Mesenteric fat pad (tissue), 1 donor: ENCODE measurements around the gene COX6B1. TPM values are rescaled to one million over a fixed set of nuclear protein-coding genes. Genes with fewer than 3 reads are reported as not detected.
A peak's percentile ranks its signal among the peaks of the same experiment; 100 is the strongest.
"Not testable (repeated sequence)": the region's sequence is repeated elsewhere in the genome, so short reads cannot be mapped to it uniquely, and the experiment has no call there.

Experiments used
- DNase-seq: peaks from one replicate; pipeline ENCODE4 v3.0.0-alpha.2; 2020; ENCODE audit warnings: low spot score
- total RNA-seq: library from RNA; stranded (reverse); fragmentation: NEBNext Ultra II Directional; extraction: Animal tissue kit (Norgen Biotek cat#: 25700); gene quantifications from one replicate; pipeline ENCODE4 v1.2.1, GENCODE V29; 2021
- donor health status: DM: yes; HTN: yes; CAD: no.

The COX6B1 gene
- total RNA-seq, 1 donor from 2014 or later, result 362 TPM

- no peak for DNase-seq
Measured at GRCh38 chr19:35665157-35665556, 17.0 kb downstream of the COX6B1 start.

- no peak for DNase-seq
Measured at GRCh38 chr19:35665604-35666003, 17.5 kb downstream of the COX6B1 start.

DNA sequence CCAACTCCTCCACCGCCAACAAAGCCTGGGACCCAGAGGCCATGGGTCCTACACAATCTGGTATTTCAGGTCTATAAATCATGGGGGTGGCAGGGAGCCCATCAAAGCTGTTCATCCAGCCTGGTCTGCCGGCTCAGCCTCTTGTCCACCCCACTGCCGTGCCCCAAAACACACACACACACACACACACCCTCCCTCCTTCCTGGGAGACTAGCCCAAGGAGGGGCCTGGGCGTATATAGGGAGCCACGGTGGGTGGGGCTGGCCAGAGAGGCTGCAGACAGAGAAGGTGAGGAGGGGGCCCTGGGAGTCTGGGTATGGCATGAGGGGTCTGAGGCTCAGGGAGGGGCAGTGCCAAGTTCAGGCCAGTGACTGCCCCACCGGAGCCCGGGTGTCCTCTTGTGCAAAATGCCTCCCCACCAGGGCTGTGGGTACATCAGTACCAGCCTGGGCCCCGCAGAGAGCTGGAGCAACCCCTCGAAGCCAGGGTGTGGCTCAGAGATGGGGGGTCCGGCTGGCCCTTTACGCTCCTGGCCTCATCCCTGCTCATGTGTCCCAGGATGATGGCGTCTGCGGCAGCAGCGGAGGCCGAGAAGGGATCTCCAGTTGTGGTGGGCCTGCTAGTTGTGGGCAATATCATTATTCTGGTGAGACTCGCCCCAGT lies 18.3 kb downstream of the COX6B1 start, which contains the start of gene UPK1A:
UPK1A (plus strand) TSS at position 267 of the 663 bp plus-strand sequence; CDS start at position 563, 296 bp downstream.
- DNase-seq, result no peak

- no peak for DNase-seq
Measured at GRCh38 chr19:35669566-35669965, 21.4 kb downstream of the COX6B1 start.

GRCh38 chr19:35669974-35670373 lies 21.9 kb downstream of the COX6B1 start:
- DNase-seq, result no peak

DNA sequence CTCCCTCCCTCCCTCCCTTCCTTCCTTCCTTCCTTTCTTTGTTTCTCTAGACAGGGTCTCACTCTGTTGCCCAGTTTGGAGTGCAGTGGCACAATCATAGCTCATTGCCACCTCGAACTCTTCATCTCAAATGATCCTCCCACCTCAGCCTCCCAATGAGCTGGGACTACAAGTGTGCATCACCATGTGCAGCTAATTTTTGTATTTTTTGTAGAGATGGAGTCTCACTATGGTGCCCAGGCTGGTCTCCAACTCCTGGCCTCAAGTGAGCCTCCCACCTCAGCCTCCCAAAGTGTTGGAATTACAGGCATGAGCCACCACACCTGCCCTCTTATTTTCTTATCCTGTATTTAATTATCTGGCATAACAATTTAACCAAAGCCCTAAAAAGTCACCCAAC lies 22.6 kb downstream of the COX6B1 start:
- DNase-seq, result no peak

DNA sequence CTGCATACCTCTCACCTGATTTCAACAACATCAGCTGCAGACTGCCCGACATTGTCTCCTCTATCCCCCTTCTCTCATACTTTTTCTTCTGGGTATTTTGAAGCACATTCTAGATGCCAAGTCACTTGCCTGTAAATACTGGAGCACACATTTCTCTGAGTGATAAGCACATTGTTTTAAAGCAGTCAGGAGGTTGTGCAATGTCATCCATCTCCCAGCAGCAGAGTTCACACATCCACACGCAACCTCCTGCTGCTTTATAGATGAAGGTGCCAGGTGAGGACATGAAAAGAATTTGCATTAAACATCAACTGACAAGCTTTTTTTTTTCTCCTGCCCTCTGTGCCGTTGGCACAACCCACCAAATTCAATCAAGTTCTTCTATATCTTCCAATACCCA lies 23.7 kb downstream of the COX6B1 start:
- DNase-seq, result no peak

GRCh38 chr19:35673121-35673804 lies 25.1 kb downstream of the COX6B1 start:
- no peak for DNase-seq

- no peak for DNase-seq
Measured at GRCh38 chr19:35675589-35676140, 27.5 kb downstream of the COX6B1 start.

GRCh38 chr19:35689836-35690235 lies 41.7 kb downstream of the COX6B1 start:
- no peak for DNase-seq

GRCh38 chr19:35691106-35691505 lies 43.0 kb downstream of the COX6B1 start:
- DNase-seq, result not testable (repeated sequence)

- no peak for DNase-seq
Measured at GRCh38 chr19:35692010-35692409, 43.9 kb downstream of the COX6B1 start.

GRCh38 chr19:35693422-35693821 lies 45.3 kb downstream of the COX6B1 start:
- no peak for DNase-seq

DNA sequence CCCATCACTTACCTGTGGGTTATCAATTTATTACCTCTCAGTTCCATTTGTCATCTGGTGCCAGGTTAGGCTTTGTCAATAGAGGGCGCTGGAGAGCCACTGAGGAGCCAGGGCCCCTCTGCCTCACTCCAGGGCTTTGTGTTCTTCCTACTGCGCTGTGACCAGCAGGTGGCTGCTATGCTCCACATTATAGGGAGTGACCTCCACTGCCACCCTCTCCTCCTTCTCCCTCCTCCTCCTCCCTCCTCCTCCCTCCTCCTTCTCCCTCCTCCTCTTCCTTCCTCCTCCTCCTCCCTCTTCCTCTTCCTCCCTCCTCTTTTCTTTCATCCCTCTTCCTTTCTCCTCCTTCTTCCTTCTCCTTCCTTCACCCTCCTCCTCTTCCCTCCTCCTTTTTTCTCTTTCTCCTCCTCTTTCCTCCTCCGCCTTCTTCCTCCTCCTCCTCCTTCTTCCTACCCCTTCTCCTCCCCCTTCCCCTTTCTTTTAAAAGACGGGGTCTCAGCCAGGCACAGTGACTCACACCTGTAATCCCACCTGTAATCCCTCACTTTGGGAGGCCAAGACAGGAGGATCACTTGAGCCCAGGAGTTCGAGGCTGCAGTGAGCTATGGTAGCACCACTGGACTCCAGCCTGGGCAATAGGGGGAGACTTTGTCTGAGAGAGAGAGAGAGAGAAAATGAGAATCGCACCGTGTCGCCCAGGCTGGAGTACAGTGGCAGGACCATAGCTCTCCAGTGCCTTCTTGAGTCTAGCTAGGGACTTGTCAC lies 45.9 kb downstream of the COX6B1 start:
- DNase-seq, result no peak

GRCh38 chr19:35695895-35696422 lies 47.8 kb downstream of the COX6B1 start:
- no peak for DNase-seq

GRCh38 chr19:35696835-35697234 lies 48.7 kb downstream of the COX6B1 start:
- DNase-seq, result no peak

- DNase-seq, result peak; percentile 95
Measured at GRCh38 chr19:35702223-35703012, 54.3 kb downstream of the COX6B1 start.

- no peak for DNase-seq
Measured at GRCh38 chr19:35703343-35703742, 55.2 kb downstream of the COX6B1 start.

DNA sequence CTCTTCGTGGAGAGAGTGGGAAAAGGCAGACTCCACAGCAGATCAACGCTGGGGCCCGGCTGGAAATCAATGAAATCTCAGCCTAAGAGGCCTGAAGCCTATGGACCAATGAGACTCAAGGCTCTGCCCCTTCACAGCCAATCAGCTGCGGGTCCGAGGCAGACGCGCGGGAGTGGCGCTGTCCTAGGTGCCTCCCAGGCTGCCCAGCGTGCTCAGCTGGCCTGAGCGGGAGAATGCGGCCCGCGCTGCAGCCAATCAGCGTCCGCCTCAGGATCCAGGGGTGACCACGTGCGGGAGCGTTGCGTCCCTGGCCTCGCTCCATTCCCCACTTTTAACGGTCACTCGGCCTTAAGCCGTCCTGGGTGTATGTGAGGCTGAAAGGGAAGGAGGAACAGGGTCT lies 56.1 kb downstream of the COX6B1 start, which contains the start of gene ZBTB32:
ZBTB32 (plus strand) TSS at position 341 of the 400 bp plus-strand sequence. CDS start 10,069 bp downstream, outside the sequence.
- no peak for DNase-seq
